ENCODE results near the gene STRC.
"Not testable (repeated sequence)": the region's sequence is repeated elsewhere in the genome, so short reads cannot be mapped to it uniquely, and the experiment has no call there.

STRC gene

GRCh38 chr15:43563793-43564192 is 54.8 kb downstream of the STRC start:
- not testable (repeated sequence) for DNase-seq (ENCODE audit: low read depth in 2 of 2)

DNA sequence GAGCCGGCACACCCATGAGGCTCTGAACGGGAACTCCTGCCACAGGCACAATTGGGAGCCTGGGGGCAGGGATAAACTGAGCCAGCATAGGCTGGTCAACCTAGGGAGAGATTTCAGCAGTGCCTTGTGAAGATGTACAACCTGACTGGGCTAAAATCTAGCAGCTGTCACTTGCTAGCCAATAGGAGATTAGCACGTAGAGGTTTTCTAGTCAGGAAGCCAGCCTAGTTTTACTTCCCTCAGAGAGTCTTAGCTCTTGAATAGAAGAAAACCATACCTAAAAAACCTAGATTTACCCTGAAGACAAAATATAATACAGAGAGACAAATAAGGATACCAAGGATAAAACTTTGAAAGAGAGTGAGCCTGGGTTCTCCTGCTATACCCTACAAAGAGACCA is 55.8 kb downstream of the STRC start:
- not testable (repeated sequence) for DNase-seq (ENCODE audit: low read depth in 2 of 2)

DNA sequence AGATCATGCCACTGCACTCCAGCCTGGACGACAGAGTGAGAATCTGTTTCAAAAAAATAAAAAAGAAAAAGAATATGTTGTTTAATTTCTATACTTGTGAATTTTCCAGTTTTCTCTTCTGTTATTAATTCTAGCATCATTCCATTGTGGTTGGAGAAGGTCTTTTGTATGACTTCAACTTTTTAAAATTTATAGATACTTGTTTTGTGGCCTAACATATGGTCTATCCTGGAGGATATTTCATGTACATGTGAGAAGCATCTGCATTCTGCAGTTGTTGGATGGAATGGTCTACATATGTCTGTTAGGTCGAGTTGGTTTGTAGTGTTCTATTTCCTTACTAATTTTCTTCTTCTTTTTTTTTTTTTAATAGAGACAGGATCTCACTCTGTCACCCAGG is 65.6 kb downstream of the STRC start:
- peak; percentile 54 to 58 for DNase-seq (ENCODE audit: low read depth in 2 of 2)

DNA sequence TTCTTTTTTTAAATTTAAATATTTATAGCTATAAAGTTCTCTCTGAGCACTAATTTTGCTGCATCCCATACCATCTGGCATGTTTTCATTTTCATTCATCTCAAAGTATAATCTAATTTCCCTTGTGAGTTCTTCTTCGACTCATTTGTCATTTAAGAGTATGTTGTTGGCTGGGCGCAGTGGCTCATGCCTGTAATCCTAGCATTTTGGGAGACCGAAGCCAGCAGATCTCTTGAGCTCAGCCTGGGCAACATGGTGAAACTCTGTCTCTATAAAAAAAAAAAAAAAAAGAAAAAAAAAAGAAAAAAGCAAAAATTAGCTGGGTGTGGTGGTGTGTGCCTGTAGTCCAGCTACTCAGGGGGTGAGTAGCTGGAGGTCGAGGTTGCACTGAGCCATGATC is 66.3 kb downstream of the STRC start:
- DNase-seq (ENCODE audit: low read depth in 2 of 2), result no peak

- peak; percentile 69 to 75 for DNase-seq (ENCODE audit: low read depth in 2 of 2)
Measured at GRCh38 chr15:43550527-43551363, 67.9 kb downstream of the STRC start.
